K562 (cell line): ENCODE data around the gene ADAMTS6. TPM values are rescaled to one million over a fixed set of nuclear protein-coding genes. Genes with fewer than 3 reads are reported as not detected.

Experiments used
- C11orf30 ChIP-seq: fragments of 450-650 bp; IDR thresholded peaks from 2 replicates; pipeline ENCODE4 v1.6.1; 2016; ENCODE audit warnings: low read depth, mild to moderate bottlenecking
- CBX5 ChIP-seq: IDR thresholded peaks from 2 replicates; pipeline ENCODE4 v1.6.1; 2014; ENCODE audit warnings: low read depth, borderline replicate concordance
- CEBPB ChIP-seq: fragments of 450-650 bp; IDR thresholded peaks from 2 replicates; pipeline ENCODE4 v1.6.1; 2016; ENCODE audit warnings: missing genetic modification characterization, missing compliant biosample characterization
- ESRRA ChIP-seq: fragments of 450-650 bp; IDR thresholded peaks from 2 replicates; pipeline ENCODE4 v1.6.1; 2014; ENCODE audit warnings: low read depth, mild to moderate bottlenecking, moderate library complexity, borderline replicate concordance
- FOXK2 ChIP-seq, 2 experiments: fragments of 450-650 bp; IDR thresholded peaks in 1 of 2; conservative IDR thresholded peaks in 1 of 2; 2 replicates each; pipeline ENCODE4 v1.6.1; 2016; ENCODE audit warnings: low read depth in 2 of 2, mild to moderate bottlenecking in 1 of 2
- HEY1 ChIP-seq: fragments of 250-450 bp; sonication (Bioruptor Pico); IDR thresholded peaks from 2 replicates; pipeline ENCODE4 v1.5.0; 2020; ENCODE audit warnings: mild to moderate bottlenecking, moderate library complexity, borderline replicate concordance
- ILF3 ChIP-seq: fragments of 450-650 bp; IDR thresholded peaks from 2 replicates; pipeline ENCODE4 v1.6.1; 2018; ENCODE audit warnings: antibody characterized with exemption, mild to moderate bottlenecking, moderate library complexity, borderline replicate concordance
- KDM2B ChIP-seq: fragments of 250-450 bp; sonication (Bioruptor Pico); IDR thresholded peaks from 2 replicates; pipeline ENCODE4 v1.8.0; 2021; ENCODE audit warnings: mild to moderate bottlenecking, moderate library complexity
- PTTG1 ChIP-seq: fragments of 450-650 bp; IDR thresholded peaks from 2 replicates; pipeline ENCODE4 v1.6.1; 2016; ENCODE audit warnings: low read depth, mild to moderate bottlenecking, missing genetic modification characterization, missing compliant biosample characterization
- SMC3 ChIP-seq: conservative IDR thresholded peaks from 2 replicates; pipeline ENCODE4 v1.6.1; 2011; ENCODE audit warnings: low read depth, low read length, improper control_type of control experiment; ENCODE audit not compliant: insufficient read depth
- SRF ChIP-seq, 2 experiments: fragments of 250-450, 450-650 bp in 1 of 2; sonication (Bioruptor Pico) in 1 of 2; sonication (generic) in 1 of 2; formaldehyde crosslinking; IDR thresholded peaks; 2 replicates each; pipeline versions ENCODE4 v1.5.0 to v1.5.1; 2020 to 2022; ENCODE audit warnings: mild to moderate bottlenecking in 1 of 2, missing genetic modification reagents in 1 of 2
- SRSF7 ChIP-seq: fragments of 200-400 bp; formaldehyde crosslinking; optimal IDR thresholded peaks from 2 replicates; pipeline ENCODE3; 2017; ENCODE audit warnings: mild to moderate bottlenecking, low read depth, low read length
- SRSF9 ChIP-seq: fragments of 200-400 bp; formaldehyde crosslinking; IDR thresholded peaks from 2 replicates; pipeline ENCODE4 v1.6.1; 2017; ENCODE audit warnings: low read depth, low read length, borderline replicate concordance
- ZNF316 ChIP-seq: fragments of 450-650 bp; IDR thresholded peaks from 2 replicates; pipeline ENCODE4 v1.6.1; 2016
- ZNF507 ChIP-seq: conservative IDR thresholded peaks from 2 replicates; pipeline ENCODE4 v1.6.1; 2017; ENCODE audit warnings: missing genetic modification characterization, missing compliant biosample characterization
- polyA plus RNA-seq, 8 experiments: library from polyadenylated mRNA; depleted of rRNA in 4 of 8; stranded (reverse) in 5 of 8; unstranded in 3 of 8; fragments of >200 nt; fragmentation: Nextera tagmentation in 2 of 8; fragmentation: Illumina TruSeq in 1 of 8; extraction: Ambion mirVana in 2 of 8; extraction: Trizol in 1 of 8; gene quantifications; 2 replicates each; pipeline versions ENCODE4 v1.2.1 to v1.2.3, GENCODE V29; 2011 to 2014; ENCODE audit warnings: inconsistent platforms in 1 of 8, missing spikeins in 1 of 8
- total RNA-seq, 7 experiments: library from RNA; depleted of rRNA in 6 of 7; stranded (reverse); fragments of >200 nt in 6 of 7; fragmentation: Illumina TruSeq in 2 of 7; extraction: Trizol in 2 of 7; gene quantifications; 2 replicates each; pipeline versions ENCODE4 v1.2.1 to v1.2.3, GENCODE V29; 2011 to 2021; ENCODE audit warnings: low replicate concordance in 1 of 7
- TF ChIP-seq, protein P1 (sequence below): fragments of 450-650 bp; formaldehyde crosslinking; IDR thresholded peaks from 2 replicates; pipeline ENCODE4 v1.4.0; 2022; ENCODE audit warnings: mild to moderate bottlenecking, moderate library complexity
- TF ChIP-seq, protein P2 (sequence below): sonication (generic); formaldehyde crosslinking; IDR thresholded peaks from 2 replicates; pipeline ENCODE4 v1.8.0; 2022; ENCODE audit warnings: mild to moderate bottlenecking, missing genetic modification reagents
- TF ChIP-seq, protein P3 (sequence below): fragments of 450-650 bp; IDR thresholded peaks from one replicate; pipeline ENCODE4 v1.6.1; 2018; ENCODE audit warnings: mild to moderate bottlenecking, moderate library complexity; ENCODE audit not compliant: partially characterized antibody
- TF ChIP-seq, protein P4 (sequence below), 3 experiments: IDR thresholded peaks in 2 of 3; conservative IDR thresholded peaks in 1 of 3; 2 replicates each; pipeline ENCODE4 v1.5.1; 2011 to 2012; ENCODE audit warnings: low read length in 3 of 3, mild to moderate bottlenecking in 3 of 3, control low read depth in 2 of 3, improper control_type of control experiment in 1 of 3, inconsistent platforms in 1 of 3, low read depth in 1 of 3, mixed read lengths in 1 of 3, moderate library complexity in 1 of 3; ENCODE audit not compliant: insufficient read depth in 2 of 3
- TF ChIP-seq, protein P5 (sequence below): sonication (generic); formaldehyde crosslinking; IDR thresholded peaks from 2 replicates; pipeline ENCODE4 v1.8.1; 2022; ENCODE audit warnings: missing genetic modification reagents

The ADAMTS6 gene
- total and polyA plus RNA-seq, 9 of the 15 experiments (the other 6 are each of a cell fraction or from before 2014, with no cell fraction given): 0.57 to 5.3 (median 1.5) TPM

DNA sequence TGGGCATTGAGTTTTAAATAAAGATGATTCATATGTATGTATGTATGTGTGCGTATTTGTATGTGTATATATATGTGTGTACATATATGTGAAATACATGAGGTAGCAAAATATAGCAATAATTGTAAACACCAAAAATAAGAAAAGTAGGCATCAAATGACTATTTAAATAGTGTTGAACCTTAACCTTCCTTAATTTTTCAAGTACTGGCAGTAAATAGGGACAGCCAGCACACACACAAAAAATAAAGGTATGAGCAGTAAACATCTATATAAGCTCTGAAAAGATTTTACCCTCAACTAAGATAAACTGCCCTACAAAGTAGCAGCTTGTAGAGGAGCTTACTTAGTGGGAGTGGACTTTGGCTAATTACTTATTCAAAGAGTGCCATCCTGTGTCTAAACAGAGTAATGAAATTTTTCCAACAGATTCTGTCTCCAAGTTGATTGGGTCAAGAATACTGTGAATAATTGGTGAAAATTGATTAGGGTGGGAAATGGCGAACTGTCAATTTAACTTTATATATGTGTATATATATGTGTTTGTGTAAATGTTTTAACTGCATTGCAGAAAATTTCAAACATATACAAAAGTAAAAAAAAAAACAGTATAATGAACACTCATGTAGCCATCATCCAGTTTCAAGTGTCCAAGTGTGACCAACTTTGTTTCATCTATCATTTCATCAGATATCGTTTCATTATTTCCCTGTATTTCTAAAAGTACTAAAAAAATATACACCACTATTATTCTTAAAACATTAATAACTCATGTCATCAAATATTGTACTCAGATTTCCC is 2.0 kb upstream of the ADAMTS6 start (continued):
- TF ChIP-seq, protein P1, sequence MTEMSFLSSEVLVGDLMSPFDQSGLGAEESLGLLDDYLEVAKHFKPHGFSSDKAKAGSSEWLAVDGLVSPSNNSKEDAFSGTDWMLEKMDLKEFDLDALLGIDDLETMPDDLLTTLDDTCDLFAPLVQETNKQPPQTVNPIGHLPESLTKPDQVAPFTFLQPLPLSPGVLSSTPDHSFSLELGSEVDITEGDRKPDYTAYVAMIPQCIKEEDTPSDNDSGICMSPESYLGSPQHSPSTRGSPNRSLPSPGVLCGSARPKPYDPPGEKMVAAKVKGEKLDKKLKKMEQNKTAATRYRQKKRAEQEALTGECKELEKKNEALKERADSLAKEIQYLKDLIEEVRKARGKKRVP: no peak
- TF ChIP-seq PTTG1 (tag) (no peak), ILF3 (no peak), C11orf30 (0 out of 2 replicates have a peak, but pooled peaks have one; percentile 8), SRSF7 (no peak), ESRRA (no peak), SRF (CRISPR knock-in tag; IDR thresholded peaks at IDR 0.05) (no peak), CEBPB (tag) (no peak), SMC3 (peak; percentile 39; the same call in 1 of the 2 replicates), CBX5 (no peak), ZNF316 (peak; percentile 22; the same call in 1 of the 2 replicates), KDM2B (no peak), HEY1 (CRISPR knock-in tag) (no peak), ZNF507 (tag) (peak; percentile 79), FOXK2 (conservative IDR thresholded peaks at IDR 0.05 in 1 of 2, IDR thresholded peaks at IDR 0.05 in 1 of 2; ENCODE audit: low read depth in 2 of 2) (no peak), SRSF9 (no peak)
- TF ChIP-seq, protein P2, sequence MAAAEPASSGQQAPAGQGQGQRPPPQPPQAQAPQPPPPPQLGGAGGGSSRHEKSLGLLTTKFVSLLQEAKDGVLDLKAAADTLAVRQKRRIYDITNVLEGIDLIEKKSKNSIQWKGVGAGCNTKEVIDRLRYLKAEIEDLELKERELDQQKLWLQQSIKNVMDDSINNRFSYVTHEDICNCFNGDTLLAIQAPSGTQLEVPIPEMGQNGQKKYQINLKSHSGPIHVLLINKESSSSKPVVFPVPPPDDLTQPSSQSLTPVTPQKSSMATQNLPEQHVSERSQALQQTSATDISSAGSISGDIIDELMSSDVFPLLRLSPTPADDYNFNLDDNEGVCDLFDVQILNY: no peak
- TF ChIP-seq, protein P3, sequence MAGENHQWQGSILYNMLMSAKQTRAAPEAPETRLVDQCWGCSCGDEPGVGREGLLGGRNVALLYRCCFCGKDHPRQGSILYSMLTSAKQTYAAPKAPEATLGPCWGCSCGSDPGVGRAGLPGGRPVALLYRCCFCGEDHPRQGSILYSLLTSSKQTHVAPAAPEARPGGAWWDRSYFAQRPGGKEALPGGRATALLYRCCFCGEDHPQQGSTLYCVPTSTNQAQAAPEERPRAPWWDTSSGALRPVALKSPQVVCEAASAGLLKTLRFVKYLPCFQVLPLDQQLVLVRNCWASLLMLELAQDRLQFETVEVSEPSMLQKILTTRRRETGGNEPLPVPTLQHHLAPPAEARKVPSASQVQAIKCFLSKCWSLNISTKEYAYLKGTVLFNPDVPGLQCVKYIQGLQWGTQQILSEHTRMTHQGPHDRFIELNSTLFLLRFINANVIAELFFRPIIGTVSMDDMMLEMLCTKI: no peak
- TF ChIP-seq, protein P4, sequence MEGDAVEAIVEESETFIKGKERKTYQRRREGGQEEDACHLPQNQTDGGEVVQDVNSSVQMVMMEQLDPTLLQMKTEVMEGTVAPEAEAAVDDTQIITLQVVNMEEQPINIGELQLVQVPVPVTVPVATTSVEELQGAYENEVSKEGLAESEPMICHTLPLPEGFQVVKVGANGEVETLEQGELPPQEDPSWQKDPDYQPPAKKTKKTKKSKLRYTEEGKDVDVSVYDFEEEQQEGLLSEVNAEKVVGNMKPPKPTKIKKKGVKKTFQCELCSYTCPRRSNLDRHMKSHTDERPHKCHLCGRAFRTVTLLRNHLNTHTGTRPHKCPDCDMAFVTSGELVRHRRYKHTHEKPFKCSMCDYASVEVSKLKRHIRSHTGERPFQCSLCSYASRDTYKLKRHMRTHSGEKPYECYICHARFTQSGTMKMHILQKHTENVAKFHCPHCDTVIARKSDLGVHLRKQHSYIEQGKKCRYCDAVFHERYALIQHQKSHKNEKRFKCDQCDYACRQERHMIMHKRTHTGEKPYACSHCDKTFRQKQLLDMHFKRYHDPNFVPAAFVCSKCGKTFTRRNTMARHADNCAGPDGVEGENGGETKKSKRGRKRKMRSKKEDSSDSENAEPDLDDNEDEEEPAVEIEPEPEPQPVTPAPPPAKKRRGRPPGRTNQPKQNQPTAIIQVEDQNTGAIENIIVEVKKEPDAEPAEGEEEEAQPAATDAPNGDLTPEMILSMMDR (IDR thresholded peaks at IDR 0.05 in 2 of 3, conservative IDR thresholded peaks at IDR 0.05 in 1 of 3; ENCODE audit: insufficient read depth in 2 of 3, low read depth in 1 of 3, low read length in 3 of 3): peak; percentile 21 to 56 (median 39); a peak in 4 of 6 replicates
- TF ChIP-seq, protein P5, sequence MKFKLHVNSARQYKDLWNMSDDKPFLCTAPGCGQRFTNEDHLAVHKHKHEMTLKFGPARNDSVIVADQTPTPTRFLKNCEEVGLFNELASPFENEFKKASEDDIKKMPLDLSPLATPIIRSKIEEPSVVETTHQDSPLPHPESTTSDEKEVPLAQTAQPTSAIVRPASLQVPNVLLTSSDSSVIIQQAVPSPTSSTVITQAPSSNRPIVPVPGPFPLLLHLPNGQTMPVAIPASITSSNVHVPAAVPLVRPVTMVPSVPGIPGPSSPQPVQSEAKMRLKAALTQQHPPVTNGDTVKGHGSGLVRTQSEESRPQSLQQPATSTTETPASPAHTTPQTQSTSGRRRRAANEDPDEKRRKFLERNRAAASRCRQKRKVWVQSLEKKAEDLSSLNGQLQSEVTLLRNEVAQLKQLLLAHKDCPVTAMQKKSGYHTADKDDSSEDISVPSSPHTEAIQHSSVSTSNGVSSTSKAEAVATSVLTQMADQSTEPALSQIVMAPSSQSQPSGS (CRISPR knock-in tag): no peak
